Measurements from ENCODE around the gene DPYD.

The DPYD gene

GRCh38 chr1:97143236-97143882 lies 777.5 kb downstream of the DPYD start:
- DNase-seq (ENCODE audit: low read depth in 2 of 2) = no peak

GRCh38 chr1:97140611-97141010 lies 780.2 kb downstream of the DPYD start:
- DNase-seq (ENCODE audit: low read depth in 2 of 2) = no peak

GRCh38 chr1:97139512-97139911 lies 781.3 kb downstream of the DPYD start:
- no peak for DNase-seq (ENCODE audit: low read depth in 2 of 2)

- no peak for DNase-seq (ENCODE audit: low read depth in 2 of 2)
These were observed 782.3 kb downstream of the DPYD start for GRCh38 chr1:97138515-97139032.

GRCh38 chr1:97137862-97138514 lies 782.8 kb downstream of the DPYD start:
- no peak for DNase-seq (ENCODE audit: low read depth in 2 of 2)

- DNase-seq (ENCODE audit: low read depth in 2 of 2) = no peak
These were observed 783.8 kb downstream of the DPYD start for GRCh38 chr1:97136996-97137395.

- no peak for DNase-seq (ENCODE audit: low read depth in 2 of 2)
These were observed 784.9 kb downstream of the DPYD start for GRCh38 chr1:97135972-97136371.

- DNase-seq (ENCODE audit: low read depth in 2 of 2) = no peak
These were observed 792.4 kb downstream of the DPYD start for GRCh38 chr1:97128426-97128825.

- no peak for DNase-seq (ENCODE audit: low read depth in 2 of 2)
These were observed 797.0 kb downstream of the DPYD start for GRCh38 chr1:97123717-97124431.

GRCh38 chr1:97120806-97121205 lies 800.0 kb downstream of the DPYD start:
- no peak for DNase-seq (ENCODE audit: low read depth in 2 of 2)

- no peak for DNase-seq (ENCODE audit: low read depth in 2 of 2)
These were observed 801.3 kb downstream of the DPYD start for GRCh38 chr1:97119260-97120158.

- no peak for DNase-seq (ENCODE audit: low read depth in 2 of 2)
These were observed 806.0 kb downstream of the DPYD start for GRCh38 chr1:97114842-97115241.

GRCh38 chr1:97112442-97112841 lies 808.4 kb downstream of the DPYD start:
- no peak for DNase-seq (ENCODE audit: low read depth in 2 of 2)

GRCh38 chr1:97108179-97108578 lies 812.7 kb downstream of the DPYD start:
- no peak for DNase-seq (ENCODE audit: low read depth in 2 of 2)

- DNase-seq (ENCODE audit: low read depth in 2 of 2) = no peak
These were observed 815.3 kb downstream of the DPYD start for GRCh38 chr1:97105531-97105930.

- no peak for DNase-seq (ENCODE audit: low read depth in 2 of 2)
These were observed 819.3 kb downstream of the DPYD start for GRCh38 chr1:97101509-97101908.

GRCh38 chr1:97097404-97097925 lies 823.4 kb downstream of the DPYD start:
- no peak for DNase-seq (ENCODE audit: low read depth in 2 of 2)

GRCh38 chr1:97095764-97096163 lies 825.1 kb downstream of the DPYD start:
- DNase-seq (ENCODE audit: low read depth in 2 of 2) = no peak

GRCh38 chr1:97094247-97094972 lies 826.4 kb downstream of the DPYD start:
- no peak for DNase-seq (ENCODE audit: low read depth in 2 of 2)

- no peak for DNase-seq (ENCODE audit: low read depth in 2 of 2)
These were observed 827.1 kb downstream of the DPYD start for GRCh38 chr1:97093741-97094140.

GRCh38 chr1:97092824-97093223 lies 828.0 kb downstream of the DPYD start:
- no peak for DNase-seq (ENCODE audit: low read depth in 2 of 2)
